Suppressor macrophage (primary cell): ENCODE data around the gene PSMB7.

Experiments
- DNase-seq, 4 experiments: peaks; one replicate each; pipeline ENCODE4 v3.0.0-alpha.2; 2020 to 2022

The PSMB7 gene

DNA sequence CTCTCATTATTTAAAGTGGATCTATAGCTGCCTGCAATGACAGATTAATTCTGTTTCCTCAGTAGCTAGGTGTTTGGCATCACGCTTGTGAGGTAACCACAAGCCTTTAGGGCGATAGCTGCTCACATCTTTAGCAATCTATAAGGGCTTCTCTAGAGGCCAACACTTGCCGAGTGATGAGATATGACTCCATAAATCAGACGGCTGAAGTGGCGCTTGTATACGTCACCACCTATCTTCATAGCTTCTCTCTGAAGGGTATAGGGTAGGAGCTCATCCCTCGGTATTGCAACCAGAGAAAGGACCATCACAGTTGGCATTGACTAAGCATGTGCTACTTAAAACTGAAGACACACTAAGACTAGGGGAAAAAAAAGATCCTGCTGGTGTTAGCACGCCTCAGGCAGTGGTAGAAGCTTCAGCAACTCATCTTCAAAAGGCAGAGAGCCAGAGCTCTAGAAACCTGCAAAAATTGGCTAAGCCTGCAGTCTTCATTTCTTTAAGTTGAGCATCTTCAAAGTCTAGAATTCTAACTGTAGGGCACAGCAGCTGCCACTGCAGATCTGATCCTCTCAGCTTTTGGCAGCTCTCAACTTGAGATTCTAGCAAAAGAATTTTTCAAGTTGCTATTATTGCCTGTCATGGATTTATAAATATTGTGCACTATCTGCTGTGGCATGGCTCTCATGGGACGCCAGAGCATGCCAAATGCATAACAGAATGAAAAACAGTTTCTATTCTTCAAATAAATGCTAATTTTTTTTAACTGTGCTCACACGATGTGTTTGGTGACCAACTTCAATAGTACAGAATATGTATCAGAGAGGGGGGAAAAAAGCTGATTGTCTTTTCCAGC, 37.5 kb downstream of the PSMB7 start:
- DNase-seq, result no peak

DNA sequence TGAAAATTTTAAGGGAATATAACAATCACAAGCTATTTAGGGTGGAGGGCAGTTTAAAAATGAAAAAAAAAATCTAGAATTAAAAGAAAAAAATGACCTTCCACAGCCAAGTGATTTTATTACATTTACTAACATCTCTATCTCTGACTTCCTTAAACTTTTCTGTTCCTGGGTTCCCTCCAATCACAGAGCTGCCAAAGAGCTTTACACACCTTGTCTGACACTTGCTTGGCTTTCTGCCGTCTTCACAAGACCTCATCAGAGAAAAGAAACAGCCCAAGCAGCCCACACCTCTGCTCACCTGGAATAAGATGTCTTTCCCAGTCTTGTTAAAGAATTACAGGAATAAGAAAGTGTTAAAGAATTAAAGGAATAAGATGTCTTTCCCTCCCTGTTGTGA, 38.9 kb downstream of the PSMB7 start:
- DNase-seq, result no peak

DNA sequence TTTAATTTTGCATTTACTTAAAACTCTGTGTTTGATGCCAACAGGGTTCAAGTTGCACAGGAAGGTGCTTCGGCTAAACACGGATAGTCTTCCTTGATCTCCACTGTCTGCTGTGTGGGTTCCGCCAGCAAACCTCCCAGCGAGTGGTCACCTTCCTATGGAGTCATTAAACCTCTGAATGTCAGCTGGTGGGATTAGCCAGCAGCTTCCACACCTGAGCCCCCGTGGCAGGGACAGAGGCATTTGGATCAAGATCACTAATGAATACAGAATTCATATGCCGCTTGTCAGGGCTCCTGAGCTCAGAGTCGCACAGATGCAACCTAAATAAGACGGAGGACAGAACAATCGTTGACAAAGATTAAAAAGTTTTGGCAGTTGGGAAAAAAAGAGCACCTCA, 39.5 kb downstream of the PSMB7 start:
- no peak for DNase-seq

DNA sequence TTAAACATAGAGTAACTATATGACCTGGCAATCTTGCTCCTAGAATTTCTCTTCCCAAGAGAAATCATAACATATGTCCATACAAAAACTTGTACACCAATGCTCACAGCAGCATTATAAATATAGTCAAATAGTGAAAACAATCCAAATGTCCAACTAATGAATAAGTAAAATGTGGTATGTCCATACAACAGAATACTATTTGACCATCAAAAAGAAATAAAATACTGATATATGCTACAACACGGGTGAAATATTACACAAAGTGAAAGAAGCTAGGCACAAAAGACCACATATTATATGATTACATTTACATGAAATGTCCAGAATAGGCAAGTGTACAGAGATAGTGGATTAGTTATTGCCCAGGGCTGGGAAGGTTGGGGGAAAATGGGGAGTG, 41.4 kb downstream of the PSMB7 start:
- no peak for DNase-seq

DNA sequence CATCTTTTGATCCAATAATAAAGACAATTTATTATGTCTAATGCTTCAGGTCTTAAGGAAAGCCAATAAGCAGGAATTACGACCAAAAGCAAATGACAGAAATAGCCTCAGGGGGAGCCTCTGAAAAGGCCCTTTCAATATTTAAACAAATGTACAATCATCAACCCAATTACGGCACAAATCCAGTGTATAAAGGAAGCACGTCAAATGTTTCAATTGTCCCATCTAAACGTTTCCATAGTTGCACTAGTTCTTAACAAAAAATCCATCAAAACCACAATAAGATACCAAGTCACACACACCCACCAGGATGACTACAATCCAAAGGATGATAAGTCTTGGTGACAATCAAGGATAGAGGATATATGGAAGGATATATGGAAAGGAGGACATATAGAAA, 41.9 kb downstream of the PSMB7 start:
- DNase-seq, result no peak

DNA sequence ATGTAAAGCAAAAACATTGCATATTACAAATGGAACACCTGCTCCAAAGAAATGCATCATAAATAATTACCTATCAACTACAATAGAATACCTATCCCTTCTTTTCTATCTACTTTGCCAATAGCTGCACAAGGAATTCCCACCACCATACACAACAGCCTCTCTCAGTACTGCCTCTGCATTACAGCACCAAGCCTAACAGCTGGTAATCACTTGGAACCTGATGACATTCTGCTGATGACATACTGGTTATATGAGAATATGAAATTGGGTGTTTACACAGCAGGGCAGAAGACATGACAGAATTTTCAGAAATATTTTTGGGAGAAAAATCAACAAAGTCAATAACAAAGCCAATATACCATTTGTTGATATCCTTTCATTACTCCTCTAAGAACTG, 43.2 kb downstream of the PSMB7 start:
- DNase-seq, result no peak

DNA sequence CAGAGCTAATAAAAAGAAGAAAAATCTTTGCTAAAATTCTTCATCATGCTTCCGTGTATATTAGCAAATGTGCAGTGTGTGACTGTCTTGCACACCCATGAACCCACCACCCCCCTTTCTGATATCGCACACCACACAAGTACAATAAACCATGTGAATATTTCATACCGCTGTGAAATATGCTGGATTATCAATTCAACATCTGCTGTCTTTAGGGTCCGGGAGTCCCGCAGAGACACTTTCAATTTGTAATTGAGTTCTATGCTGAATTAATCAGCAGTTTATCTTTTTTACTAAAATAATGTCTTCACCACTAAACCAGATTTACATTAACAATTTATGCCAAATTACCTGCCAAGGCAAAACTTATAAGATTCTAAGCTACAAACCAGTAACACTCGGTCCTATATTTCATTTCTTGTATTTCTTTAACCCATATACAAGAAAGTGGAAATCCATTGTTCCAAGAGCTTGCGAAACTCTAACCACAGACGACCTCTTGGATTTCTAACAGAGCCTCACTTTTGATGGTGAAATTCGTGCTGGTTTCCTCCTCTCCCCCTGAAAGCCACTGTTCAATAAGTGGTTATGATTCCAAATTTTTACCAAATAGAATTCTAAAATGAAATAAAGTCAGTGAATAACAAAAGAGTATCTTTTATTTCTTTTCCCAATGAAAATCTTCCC, 44.2 kb downstream of the PSMB7 start:
- peak in 2 of 4 experiments; percentile 43 to 49 for DNase-seq

DNA sequence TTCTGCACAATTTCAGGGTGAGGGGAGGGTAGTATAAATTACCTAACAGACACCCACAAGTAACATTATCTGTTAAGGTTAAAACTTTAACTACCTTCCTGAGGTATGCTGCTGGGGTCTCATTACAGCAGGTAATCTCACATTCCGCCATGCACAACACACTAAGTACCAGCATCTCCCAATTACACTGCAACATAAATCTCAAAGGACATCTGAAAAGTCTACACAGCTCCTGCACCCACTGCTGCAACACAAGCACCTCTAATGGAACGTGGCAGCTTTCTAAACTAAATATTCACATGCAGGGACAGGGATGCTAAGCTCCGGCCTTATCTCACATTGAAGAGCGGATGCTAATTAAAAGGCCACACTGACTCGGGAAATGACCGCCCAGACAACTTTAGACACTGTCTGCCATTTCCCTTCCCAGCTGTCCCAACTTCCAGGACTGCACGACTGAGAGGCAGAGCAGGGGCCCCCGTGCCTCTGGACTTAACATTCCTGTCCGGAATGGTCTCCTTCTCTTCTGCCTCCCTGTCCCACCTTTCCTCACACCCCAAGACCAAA, 45.9 kb downstream of the PSMB7 start:
- DNase-seq, result no peak

DNA sequence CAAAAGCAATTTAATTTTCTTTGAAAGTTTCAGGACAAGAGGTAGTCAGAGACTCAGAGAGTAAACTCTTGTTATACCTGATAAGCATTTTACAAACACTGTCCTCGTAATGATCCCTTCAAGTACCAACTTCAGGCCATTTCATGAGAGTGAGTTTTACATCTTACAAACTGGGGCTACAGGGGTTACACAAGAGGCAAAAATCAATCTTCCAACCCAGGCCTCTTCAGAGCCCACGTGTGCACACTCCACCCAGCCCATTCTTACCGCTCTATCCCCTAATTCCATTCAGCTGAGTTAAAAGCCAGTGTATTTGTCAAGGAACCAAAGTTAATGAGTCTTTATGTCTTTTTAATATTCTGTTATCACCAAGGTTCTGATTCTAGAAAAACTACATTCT, 46.5 kb downstream of the PSMB7 start:
- DNase-seq, result no peak

DNA sequence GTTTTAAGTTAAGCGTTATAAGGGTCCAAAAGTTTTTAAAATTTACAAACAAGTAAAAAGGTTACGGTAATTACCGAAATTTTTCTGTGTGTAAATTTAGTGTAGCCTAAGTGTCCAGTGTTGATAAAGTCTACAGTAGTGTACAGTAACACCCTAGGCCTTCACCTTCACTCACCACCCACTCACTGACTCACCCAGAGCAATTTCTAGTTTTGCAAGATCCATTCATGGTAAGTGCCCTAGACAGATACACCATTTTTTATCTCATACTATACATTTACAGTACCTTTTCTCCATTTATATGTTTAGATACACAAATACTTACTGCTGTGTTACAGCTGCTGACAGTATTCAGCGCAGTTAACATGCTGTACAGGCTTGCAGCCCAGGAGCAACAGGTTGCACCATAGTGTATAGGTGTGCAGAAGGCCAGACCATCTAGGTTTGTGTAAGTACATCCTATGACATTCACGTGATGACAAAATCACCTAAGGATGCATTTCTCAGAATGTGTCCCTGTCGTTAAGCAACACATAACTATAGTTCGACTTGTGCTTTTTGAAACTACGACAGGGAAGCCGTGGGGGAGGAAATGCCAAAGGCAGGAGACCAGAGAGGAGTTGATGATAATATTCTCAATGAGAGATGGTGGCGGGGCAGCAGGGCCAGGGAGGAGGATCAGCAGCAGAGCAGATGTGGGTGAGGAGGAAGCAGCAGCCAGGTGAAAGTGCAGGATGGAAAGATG, 48.6 kb downstream of the PSMB7 start:
- DNase-seq, result peak in 3 of 4 experiments; percentile 47 to 53 (median 51)

DNA sequence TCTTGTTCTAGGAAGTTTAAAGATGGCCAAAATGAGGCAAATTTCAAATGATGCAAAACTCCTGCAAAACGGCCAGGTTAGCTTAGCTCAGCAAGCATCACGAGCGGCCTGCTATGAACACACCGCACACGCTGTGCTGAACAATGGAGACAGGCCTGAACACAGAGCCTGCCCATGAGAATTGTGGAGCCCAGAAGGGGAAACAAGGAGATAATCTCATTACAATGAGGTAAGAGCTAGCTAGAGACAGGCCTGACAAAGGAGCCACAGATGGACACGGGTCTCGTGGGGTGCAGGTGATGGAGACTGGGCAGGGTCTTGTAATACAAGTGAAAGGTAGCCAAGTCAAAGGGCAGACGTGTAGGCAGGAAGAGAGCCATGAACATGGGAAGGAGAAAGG, 50.2 kb downstream of the PSMB7 start:
- DNase-seq, result no peak

DNA sequence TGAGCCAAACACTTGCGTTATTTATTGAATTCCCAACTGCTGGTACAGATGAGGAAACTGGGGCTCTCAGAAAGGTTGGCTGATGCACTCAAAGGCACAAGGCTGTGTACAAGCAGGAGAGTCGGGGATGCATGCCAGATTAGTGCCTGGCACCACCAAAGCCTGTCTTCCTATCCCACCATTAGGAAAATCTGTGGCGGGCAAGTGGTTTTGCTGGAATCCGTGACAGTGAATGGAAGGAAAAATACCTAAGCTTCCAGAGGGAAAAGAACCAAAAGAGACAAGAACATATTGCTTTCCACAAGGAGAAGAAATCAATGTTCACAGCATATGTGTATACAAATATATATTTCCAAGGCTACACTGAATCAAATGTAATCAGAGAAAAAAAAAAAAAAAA, 51.1 kb downstream of the PSMB7 start:
- no peak for DNase-seq

DNA sequence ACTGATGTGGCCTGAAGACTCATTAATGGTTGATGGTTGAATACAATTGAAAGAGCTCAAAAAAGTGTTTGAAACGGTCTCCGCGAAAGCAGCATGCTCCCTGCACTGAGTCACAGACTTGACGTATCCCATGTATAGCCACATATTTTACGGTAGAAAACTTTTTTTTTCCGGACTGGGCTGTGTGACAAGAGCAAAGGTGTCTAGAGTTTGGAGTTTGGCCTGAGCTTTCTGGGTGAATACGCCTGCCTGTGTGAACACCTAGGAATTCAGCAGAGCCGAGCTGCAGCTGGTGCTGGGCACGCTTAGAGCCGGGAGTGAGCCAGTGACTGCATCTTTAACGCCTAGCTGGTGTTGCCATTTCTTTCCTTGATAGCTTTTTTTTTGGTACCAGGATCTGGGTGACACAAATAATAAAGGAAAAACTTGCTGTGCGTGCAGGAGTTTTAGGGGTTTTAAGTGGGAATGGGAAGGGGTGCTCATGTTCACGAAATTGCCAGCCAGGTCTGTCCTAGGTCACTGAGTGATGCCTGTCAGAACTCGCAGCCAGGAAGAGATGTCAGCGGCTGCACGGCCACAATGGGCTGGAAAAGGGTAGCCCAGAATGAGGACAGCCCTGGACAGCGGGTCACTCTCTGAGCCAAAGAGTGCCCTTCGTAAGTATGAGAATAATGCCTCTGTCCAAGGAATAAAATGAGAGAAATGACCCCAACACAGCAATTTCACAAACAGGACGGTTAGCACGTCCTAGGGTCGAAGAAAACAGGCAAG, 51.7 kb downstream of the PSMB7 start:
- DNase-seq, result no peak

DNA sequence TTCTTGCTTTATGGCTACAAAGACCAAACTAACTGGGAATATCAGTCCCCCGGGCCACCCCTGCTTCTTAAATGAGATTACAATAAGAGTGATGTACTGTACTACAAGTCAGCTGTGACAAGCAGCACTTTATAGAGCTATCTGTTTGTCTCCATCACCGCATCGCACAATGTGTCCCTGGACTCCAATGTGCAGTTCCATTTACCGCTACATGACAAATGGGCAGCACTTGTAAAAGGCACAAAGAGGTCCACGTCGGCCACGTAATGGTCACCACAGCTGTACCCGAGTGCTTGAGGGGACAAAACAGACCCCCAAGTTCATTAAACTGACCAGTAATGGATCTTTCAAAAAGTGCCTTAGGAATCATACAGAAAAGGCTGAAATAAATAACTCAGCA, 54.1 kb downstream of the PSMB7 start:
- DNase-seq, result no peak

DNA sequence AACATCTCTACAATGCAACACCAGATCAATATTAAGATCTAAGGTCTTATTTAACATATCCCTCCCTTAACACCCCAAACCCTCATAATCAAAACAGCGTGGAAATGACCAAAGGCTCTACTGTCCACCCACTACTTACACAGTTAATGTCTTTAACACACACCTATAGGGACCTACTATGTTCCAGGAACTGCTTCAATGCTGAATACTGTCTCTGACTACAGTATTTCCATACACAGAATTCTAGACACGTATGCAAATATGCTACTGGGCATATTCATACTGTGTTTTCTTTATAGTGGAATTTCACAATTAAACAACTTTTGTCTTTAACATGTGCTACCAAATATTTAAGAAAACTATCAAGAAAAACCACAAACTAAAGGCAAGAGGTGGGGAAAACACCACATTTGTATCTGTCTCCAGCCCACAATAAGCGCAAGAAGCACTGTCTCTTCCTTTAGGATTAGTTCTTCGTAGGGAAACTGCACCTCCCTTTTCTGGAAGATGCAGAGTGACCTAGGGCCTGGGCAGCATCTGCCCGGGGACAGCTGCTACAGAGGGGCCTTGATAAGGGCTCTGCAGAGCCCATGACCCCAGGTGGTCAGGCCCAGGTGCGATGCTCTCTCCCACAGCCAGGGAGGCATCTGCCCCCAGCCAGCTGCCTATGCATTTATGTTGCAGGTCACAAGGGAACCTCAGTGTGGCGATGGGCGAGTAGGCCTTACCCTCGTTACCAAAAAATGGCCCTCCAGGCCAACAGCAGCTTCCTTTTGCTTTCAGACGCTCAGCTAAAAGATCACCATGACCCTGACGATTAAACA, 55.2 kb downstream of the PSMB7 start:
- no peak for DNase-seq

DNA sequence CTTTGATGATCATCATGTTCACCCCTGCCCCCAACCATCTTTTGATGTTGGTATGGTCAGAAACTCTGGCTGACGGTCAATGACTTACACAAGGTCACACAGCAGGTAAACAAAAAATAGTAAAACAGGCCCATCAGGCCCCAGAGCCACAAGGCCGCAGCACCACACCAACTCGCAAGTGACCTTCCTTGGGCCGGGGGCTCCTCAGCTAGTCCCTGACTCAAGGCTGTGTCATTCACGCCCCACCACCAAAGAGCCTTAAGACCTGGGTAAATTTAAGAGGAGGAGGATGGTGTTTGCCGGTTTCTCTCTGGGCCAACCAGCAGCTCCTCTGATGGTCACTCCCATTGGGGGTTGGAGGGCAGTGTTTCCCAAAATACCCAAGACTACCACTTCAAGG, 55.8 kb downstream of the PSMB7 start:
- no peak for DNase-seq

DNA sequence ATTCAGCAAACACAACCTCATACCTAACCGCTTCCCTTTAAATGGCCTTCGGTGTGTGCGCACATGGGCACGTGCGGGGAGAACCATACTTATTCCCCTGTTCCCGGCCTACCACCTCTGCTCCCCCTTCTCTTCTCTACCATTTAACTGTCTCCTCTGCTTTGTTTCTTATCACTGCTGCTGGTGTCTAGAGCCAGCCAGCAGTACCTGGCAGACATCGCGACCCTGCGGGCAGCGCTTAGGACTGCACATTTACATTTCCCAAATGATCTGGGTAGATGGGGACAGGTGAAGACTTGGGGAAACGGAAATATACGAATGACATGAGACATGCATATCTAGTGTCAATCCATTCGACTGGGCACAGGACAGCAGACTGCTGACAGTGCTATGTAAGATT, 56.6 kb downstream of the PSMB7 start:
- DNase-seq, result no peak

DNA sequence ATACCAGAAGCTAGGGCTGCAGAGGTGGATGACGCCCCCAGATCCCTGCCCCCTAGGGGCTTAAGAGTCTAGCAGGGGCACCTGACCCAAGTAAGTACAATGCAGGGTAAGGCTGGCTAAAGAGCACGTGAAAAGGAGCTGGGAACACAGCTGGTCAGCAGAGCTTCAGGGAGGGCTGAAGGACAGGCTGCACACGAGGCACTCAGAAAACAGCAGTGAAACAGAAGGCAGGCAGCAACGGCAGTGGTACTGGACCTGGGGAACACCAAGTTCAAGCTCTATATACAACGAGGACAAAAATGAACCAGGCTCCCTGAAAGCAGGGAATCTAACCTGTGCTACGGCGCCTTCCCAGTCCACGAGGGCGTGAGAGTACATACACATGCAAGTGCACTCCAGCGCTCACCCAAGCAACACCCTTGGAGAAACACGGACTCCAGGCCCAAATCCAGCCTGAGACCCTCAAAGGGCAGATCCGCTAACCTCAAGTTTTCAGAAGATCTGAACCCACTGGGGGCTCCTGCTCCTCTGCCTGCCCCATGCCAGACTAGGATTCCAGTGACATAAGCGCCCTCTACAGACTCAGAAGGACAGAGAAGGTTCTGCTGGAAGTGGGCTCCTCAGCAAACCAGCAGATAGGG, 57.4 kb downstream of the PSMB7 start:
- peak in 2 of 4 experiments; percentile 31 to 33 for DNase-seq

DNA sequence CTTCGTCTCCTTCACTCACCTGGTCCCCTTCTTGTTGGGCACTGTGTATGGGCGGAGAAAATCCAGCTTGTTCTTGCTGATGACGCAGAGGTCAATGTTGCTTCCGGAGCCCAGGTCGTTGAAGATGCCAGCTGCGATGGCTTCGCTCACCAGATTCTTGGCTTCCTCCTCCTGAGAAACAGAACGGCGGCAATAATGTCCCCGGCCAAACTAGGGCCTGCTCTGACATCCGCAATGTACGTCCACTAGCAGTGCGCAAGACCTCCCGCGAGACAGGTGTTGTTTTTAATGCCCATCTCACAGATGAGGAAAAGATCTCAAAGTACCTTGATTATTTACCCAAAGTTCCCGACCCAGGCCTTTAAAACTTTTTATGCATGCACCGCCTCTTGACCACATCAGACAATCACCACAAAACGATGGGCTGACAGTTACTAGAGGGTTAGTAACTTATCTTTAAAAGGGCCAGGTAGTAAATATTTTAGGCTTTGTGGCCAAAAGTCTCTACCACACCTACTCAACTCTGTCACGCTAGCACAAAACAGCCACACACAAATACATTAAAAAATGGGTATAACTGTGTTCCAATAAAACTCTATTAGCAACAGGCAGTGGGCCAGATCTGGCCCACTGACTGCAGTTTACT, 58.4 kb downstream of the PSMB7 start:
- DNase-seq, result no peak
